Fibroblast of upper back skin (primary cell): Measurements from ENCODE around the gene EXOC4.
A peak's percentile ranks its signal among the peaks of the same experiment; 100 is the strongest.
"Not testable (repeated sequence)": the region's sequence is repeated elsewhere in the genome, so short reads cannot be mapped to it uniquely, and the experiment has no call there.

Experiments
- DNase-seq: peaks from one replicate; pipeline ENCODE4 v3.0.0-alpha.2; 2013

Gene EXOC4

DNA sequence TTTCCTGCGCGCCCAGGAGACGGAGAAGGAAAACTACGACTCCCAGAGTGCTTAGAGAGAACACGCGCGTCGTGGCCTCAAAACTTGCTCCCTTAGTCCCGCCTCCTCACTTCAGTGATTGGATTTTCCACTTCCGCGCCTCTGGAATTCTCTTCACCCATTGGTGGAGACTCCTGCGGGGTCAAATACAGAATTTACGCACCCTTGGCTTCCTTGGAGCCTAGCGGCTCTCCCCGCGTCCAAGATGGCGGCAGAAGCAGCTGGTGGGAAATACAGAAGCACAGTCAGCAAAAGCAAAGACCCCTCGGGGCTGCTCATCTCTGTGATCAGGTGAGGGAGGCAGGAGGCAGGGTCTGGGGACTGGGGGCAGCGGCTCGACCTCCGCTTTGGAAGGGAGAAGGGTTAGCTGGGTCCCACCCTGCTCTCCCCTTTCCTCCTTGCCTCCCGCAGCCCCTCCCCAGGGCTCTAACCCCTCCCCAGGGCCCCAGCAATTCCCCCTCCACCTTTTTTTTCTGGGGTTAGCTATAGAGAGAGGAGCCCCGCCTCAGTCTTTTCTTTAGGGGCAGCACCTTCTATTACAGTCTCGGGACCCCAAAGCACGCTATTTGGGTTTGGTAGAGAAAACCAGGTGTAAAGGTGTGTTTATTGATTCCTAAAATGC is at the start of gene EXOC4:
Gene EXOC4 (plus strand): TSS at position 221 of the 661 bp plus-strand sequence.
- peak; percentile 98 for DNase-seq

DNA sequence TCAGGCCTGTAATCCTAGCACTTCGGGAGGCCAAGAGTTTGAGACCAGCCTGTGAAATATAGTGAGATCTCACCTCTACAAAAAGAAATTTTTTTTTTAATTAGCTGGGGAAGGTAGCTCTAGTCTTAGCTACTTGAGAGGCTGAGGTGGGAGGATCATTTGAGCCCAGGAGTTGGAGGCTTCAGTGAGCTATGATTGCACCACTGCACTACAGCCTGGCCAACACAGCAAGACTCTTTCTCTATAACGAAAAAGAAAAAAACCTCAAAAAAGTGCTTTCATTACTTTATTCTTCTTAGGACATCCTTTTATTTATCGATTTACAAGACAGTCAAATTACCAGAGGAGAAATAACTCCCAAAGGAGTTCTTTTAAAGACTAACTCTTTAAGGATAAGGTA is 49.4 kb upstream of the EXOC4 start:
- DNase-seq = no peak

DNA sequence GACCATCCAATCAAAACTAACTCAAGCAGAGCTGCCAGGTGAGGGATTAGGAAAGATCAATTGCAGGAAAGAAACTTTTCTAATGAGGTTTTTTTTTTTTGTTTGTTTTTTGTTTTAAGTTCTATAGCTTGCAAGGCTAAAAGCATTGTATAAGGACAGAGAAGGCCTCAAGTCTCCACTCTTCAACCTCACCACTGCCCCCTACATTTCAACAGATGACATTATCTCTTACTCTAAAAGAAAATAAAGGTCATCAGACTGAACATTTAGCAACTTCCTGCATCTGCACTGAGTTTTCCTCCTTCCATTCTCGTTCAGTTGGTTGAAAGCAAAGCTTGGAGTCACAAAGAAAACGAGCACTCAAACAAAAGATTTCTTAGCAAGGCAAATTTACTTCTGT is 45.2 kb upstream of the EXOC4 start:
- no peak for DNase-seq

DNA sequence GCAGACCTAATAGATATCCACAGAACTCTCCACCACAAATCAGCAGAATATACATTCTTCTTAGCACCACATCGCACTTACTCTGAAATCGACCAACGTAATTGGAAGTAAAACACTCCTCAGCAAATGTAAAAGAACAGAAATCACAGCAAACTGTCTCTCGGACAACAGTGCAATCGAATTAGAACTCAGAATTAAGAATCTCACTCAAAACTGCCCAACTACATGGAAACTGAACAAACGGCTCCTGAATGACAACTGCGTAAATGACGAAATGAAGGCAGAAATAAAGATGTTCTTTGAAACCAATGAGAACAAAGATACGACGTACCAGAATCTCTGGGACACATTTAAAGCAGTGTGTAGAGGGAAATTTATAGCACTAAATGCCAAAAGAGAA is 42.1 kb upstream of the EXOC4 start:
- not testable (repeated sequence) for DNase-seq

DNA sequence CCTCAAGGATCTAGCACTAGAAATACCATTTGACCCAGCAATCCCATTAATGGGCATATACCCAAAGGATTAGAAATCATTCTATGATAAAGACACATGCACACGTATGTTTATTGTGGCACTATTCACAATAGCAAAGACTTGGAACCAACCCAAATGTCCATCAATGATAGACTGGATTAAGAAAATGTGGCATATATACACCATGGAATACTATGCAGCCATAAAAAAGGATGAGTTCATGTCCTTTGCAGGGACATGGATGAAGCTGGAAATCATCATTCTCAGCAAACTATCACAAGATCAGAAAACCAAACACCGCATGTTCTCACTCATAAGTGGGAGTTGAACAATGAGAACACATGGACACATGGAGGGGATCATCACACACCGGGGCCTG is 39.1 kb upstream of the EXOC4 start:
- not testable (repeated sequence) for DNase-seq

DNA sequence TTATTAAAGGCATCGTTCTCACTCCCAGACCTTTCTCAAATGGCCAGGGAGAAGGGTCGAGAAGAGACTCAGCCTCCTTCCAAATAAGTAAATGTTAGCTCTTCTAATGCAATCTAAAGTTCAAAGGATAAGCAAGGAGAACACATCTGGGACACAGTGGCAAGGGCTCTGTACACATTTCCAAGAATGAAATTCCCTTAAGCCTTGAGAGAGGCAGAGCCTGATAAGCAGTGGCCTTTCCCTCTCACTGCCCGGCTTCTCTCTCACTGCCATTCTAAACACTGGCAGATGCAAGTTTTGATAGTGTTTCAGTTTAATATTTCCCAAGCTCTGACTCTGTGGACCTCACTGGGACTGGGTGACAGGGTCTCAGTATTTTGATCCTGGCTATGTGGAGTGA is 35.1 kb upstream of the EXOC4 start:
- no peak for DNase-seq

DNA sequence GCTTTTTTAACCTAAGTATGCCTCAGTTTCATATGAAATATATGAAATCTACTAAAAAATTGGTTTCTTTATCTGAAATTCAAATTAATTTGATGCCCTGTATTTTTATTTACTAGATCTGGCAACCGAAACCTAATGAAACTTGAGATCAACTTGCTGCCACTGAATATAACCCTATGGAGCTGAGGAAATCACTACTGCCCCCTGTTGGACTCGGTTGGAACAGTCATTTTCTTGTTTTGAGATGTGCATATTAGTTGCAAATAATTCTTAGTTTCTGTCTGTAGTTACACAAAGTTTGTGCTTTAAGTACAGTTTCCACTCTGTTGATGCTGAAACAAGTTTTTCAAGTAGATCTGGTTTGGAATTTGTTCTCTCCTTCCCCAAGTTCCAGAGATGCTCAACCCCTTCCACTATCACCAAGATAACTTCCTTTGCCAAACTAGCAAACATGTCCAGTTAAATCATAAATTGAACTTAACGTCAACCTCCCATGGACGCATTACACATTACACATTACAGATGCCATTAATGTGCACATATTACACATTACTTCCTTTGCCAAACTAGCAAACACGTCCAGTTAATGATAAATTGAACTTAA is 22.2 kb upstream of the EXOC4 start:
- peak; percentile 50 for DNase-seq

DNA sequence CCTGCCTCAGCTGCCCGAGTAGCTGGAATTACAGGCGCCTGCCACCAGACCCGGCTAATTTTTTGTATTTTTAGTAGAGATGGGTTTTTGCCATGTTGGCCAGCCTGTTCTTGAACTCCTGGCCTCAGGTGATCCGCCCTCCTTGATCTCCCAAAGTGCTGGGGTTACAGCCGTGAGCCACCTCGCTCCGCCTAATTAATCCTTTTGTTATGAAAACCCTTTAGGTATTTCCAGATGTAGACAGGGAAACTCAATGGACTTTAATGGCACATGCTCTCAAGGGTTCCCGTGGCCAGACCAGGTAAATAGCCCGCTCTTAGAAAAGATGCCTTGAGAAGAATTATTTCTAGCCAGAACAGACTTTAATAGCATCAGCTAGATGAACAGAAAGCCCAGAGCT is 19.7 kb upstream of the EXOC4 start:
- DNase-seq = no peak

DNA sequence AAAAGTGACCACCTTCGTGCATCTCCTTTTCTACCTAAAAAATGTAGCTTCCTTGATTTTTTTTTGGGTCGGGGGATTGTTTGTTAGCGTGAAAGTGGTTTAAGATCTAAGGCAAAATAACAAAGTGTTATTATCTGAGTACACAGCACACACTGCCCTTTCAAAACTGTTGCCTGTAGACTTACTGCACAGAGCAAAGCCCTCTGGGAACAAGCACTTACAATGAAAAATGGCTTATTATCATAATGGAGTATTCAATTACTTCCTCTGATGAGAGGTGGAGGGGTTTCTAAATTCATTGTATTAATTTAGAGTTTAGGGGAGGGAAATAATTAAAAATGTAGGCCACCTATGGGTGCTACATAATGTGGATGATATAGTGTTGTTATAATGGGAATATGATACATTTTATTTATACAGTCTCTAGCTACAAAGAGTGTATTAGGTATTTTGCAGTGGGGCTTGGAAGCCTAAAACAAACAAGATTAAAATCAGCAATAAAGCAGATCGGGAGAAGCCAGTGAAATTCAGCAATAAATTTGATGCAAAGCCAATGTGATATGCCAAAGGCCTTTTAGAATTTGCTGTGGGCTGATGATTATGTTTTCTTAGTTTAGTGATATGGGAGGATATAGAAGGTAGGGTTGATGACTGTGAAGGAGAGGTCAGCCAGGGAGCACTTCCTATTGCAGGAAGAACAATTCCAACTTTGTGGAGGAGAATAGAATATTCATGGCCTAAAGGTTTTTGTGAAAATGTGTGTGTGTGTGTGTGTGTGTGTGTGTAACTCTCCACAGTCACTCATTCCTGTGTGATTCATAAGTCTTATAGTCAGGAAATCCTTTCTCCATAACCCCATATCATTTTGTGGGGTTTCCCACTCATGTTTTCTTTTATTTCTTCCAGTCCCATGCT is 17.7 kb upstream of the EXOC4 start:
- peak; percentile 10 for DNase-seq

DNA sequence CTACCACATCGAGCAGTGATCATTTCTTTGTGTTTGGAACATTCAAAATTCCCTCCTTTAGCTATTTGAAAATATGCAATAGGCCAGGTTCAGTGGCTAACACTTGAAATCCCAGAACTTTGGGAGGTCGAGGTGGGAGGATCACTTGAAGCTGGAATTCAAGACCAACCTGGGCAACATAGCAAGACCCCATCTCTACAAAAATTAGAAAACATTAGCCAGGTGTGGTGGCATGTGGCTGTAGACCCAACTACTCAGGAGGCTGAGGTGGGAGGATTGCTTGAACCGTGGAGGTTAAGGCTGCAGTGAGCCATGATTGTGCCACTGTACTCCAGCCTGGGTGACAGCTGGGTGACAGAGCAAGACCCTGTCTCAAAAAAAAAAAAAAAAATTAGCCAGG is 15.3 kb upstream of the EXOC4 start:
- no peak for DNase-seq

DNA sequence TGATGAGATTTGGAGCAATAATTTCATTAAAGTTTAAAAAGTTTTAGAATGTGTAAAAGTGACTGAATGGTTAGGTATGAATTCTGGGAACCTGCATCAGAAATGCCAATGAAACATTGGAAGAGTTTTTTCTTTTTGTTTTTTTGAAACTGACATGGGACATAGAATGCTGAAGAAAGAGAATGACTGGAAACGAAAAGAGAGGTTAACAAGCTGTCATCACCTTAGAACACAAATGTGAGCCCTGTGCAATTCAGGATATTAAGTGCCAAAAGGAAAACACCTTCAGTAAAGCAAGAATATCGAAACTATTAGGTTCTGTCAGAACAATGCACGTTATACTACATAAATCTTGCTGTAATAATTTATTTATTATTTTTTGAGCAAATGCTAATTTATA is 12.6 kb upstream of the EXOC4 start:
- DNase-seq = no peak

DNA sequence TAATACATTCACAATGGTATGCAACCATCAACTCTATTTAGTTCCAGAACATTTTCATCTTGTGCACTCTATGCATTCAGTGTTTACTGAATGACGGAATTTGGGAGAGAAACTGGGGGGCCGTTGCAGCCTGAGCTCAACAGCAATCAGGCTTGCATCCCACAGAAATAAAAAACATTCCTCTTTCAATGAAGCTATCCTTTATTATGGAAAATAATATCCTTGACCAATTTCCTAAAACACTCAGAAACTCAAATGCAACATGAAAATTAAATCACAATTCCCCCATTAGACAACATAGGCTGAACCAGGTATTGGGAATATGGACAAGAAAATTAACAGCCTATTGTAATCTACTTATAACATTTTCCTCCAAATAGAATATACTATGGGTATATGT is 6.3 kb upstream of the EXOC4 start:
- DNase-seq = no peak

DNA sequence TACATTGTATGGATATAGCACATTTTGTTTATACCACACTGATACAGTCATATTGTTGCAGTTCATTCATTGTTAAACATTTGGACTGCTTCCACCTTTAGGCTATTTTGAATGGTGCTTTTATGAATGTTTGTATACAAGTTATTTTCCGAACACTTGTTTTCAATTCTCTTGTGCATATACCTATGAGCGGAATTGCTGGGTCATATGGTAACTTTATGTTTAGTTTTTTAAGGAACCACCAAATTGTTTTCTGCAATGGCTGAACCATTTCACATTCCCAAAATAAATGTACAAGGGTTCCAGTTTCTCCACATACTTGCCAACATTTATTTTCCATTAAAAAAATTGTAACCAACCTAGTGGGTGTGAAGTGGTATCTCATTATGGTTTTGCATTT is 4.0 kb upstream of the EXOC4 start:
- no peak for DNase-seq

DNA sequence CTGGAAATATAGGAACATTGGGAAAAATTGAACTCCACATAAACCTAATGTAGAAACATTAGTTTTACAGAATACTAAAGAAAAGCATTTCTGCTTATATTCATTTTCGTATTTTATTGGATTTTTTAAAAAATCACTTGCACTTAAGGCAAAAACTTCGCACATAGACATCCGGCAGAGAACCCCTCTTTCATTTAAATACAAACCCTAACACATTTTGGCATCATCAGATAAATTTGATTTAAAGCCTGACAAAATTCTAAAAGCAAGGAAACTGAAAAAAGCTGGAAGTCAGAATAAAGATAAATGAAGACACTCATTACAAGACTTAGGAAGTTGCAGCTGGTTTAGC is 396 bp upstream of the EXOC4 start:
- DNase-seq = no peak

DNA sequence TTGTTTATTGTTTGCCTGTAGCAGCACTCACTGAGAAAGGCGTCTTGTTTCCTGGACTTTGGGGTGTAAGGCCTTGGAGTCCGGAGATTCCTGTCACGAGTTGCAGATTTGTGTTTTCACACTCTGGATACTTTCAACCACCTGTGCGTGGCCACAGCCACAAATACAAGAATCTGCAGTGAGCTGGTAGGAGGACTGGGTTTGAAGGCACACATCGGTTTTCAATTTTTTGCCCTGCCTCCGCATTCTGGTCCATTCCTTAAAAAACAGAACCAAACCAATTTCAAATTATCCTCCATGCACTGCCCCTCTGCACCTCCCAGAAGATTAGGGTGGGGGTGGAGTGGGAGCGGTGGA is 619 bp downstream of the EXOC4 start:
- peak; percentile 3 for DNase-seq

DNA sequence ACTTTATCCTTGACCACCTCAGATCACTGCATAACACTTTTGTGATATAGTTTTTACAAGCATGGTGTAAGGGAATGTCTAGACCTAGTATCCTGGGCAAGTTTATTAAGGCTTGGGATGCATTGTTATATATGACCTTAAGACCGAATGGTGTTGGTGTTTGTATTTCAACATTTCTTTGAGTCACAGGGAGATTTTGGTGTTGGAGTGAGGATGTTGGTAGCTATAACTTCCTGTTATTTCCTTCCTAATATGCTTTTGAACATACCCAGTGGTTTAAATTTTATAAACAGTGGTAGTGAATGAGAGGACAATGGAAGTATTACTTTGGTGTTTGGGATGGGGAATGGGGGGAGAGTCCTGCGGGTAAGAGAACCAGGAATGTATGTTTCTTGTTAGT is 2.6 kb downstream of the EXOC4 start:
- no peak for DNase-seq

DNA sequence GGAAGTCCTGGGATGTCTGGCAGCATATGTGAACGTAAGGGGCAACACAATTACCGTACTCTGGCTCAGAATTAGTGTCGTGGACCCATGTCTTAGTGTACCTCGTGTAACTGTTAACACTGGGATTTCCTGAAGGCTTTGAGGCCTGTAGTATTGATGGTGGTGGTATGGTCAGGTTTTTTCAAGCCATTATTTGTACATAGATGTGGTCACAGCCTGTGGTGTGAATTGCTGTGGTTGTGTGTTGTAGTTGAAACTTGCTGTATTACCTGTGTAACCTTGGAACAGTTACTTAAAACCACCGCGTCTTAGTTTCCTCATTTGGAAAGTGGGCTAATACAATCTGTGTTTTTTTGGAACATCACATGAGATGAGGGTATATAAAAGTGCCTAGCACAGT is 5.3 kb downstream of the EXOC4 start:
- DNase-seq = no peak

DNA sequence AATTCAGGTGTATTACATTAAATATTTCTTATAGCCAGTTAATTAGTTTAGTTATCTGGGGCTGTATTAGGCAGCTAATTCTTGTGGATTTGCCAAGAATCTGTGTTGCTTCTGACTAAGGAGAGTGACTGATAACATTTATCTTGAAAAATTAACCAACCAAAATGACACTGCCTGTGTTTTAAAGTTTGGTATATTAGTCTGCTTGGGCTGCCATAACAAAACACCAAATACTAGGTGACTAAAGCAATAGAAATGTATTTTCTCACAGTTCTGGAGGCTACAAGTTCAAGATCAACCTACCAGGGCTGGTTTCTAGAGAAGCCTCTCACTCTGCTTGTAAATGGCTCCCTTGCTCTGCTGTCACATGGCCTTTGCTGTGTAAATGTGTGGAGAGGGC is 12.9 kb downstream of the EXOC4 start:
- DNase-seq = no peak

DNA sequence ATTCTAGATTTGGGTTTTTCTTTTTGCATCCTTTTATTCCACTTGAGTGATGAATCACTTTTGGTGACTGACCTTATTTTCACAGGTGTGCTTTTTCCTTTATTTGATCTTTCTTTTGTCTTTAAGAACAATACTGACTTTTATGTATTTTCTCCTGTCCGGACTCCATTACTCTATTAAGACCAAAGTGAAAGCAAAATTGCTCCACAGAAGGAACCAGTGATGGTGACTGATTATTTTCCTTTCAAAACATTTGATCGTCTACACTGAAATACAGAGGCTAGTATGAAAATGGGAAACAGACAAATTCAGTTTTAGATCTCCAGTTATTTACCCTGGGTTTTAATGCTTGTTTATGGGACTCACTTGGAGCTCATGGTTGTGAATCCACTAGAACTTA is 15.5 kb downstream of the EXOC4 start:
- no peak for DNase-seq

DNA sequence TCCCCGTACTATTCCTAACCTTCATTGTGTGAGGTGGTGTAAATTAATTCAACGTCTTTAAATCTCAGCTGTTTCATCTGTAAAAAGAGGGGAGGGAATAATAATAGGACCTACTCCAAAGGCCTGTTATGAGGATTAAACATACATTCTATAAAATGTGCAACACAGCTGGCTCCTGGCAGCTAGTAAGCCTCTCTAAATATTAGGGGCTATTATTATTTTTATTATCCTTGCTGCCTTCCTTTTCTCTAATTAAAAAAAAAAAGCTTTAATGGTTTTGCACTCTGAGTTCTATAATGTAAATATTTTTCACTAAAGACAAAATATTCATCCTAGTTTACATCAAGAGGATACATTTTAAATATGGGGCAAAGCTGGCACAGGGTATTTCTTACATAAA is 19.5 kb downstream of the EXOC4 start:
- DNase-seq = no peak

DNA sequence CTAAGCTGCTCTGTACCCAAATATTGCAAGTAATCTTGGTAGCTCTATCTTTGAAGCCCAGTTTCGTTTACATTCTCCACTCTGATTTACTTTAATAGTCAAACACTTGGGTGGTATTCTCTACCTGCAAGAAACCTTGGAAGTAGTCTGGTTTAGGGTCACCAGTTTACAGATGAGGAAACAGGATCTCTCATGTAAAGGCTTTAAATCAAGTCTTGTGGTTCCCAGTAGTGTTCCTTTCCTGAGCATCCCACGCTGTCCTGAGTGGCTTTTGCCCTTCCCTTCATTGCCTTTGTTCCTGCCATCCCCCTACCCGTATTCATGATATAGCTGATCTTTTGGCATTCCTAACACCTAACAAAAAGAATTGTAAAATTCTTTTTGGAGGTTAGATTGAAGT is 20.3 kb downstream of the EXOC4 start:
- no peak for DNase-seq

DNA sequence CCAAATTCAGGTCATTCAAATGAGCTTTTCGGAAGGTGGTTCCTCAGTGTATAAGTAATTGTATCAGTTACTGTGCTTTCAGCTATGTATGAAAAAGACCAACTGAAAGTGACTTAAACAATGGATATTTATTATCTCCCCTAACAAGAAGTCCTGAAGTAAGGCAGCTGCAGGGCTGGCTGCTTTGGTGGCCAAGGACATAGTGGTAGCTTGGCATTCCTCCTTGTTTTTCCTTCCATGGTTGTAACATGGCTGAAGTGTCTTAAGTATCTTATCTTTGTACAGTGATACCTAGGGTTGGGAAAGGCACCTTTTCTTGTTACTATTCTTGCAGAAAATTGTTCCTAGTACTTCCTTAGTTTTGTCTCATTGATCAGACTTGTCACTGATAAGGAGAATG is 21.4 kb downstream of the EXOC4 start:
- no peak for DNase-seq

DNA sequence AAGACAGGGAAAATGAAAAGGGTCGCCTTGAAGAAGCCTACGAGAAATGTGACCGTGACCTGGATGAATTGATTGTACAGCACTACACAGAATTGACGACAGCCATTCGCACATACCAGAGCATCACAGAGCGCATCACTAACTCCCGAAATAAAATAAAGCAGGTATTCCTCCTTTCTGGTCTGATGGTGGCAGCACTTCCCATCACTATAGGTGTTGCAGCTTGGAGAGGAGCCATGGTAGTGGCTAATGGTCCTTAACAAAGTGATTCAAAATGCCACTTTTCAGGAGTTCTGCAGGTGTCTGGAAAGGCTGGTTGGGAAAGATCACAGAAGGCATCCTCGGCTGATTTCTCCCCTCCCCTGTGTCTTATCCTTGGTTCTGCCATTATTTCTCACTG is 22.1 kb downstream of the EXOC4 start:
- no peak for DNase-seq

DNA sequence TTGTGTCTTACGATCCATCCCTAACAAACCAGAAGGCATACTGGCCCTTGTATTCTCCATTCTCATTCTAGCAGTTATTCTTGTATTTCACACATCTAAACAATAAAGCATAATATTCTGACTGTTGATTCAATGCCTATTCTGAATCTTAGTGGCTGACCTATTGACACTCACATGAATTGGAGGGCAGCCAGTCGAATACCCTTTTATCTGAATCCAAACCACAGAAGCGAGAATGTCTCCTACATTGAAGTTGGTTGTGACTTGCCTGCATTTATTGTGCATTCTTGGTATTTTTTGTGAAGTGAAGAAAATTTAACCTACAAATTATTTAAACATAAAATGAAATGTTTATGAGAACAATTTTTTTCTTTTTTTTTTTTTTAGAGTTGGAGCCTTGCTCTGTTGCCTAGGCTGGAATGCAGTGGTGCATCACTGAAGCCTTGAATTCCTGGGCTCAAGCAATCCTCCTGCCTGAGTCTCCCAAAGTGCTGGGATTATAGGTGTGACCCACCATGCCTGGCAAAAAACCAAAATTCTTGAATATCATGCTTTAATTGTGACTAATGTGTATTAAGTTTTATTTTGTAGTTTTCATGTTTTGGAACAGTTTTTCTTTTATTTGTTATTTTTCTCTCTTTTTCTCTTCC is 22.7 kb downstream of the EXOC4 start:
- peak; percentile 69 for DNase-seq
